HG03521 (cell line): ENCODE data around the gene VIPR1.

Experiments
- ATAC-seq: cut with Tn5 transposase; IDR thresholded peaks from one replicate; pipeline ENCODE4 v1.9.1; 2021; ENCODE audit warnings: mild to moderate bottlenecking, moderate library complexity; ENCODE audit not compliant: unreplicated experiment

The VIPR1 gene

GRCh38 chr3:42509111-42509510, 6.7 kb downstream of the VIPR1 start:
- ATAC-seq: no peak

- no peak for ATAC-seq
These were observed 7.9 kb downstream of the VIPR1 start for GRCh38 chr3:42510325-42510724.

GRCh38 chr3:42511201-42511600, 8.8 kb downstream of the VIPR1 start:
- no peak for ATAC-seq

- no peak for ATAC-seq
These were observed 9.3 kb downstream of the VIPR1 start for GRCh38 chr3:42511736-42512135.

GRCh38 chr3:42513121-42513520, 10.7 kb downstream of the VIPR1 start:
- ATAC-seq: no peak

GRCh38 chr3:42513521-42513920, 11.1 kb downstream of the VIPR1 start:
- no peak for ATAC-seq

GRCh38 chr3:42514876-42515275, 12.4 kb downstream of the VIPR1 start:
- no peak for ATAC-seq

- no peak for ATAC-seq
These were observed 13.0 kb downstream of the VIPR1 start for GRCh38 chr3:42515391-42515916.

- no peak for ATAC-seq
These were observed 13.5 kb downstream of the VIPR1 start for GRCh38 chr3:42515976-42516375.

- ATAC-seq: no peak
These were observed 14.0 kb downstream of the VIPR1 start for GRCh38 chr3:42516443-42516842.

- ATAC-seq: no peak
These were observed 14.7 kb downstream of the VIPR1 start for GRCh38 chr3:42517117-42517516.

- no peak for ATAC-seq
These were observed 16.5 kb downstream of the VIPR1 start for GRCh38 chr3:42518800-42519567.

- ATAC-seq: no peak
These were observed 17.1 kb downstream of the VIPR1 start for GRCh38 chr3:42519568-42519962.

GRCh38 chr3:42520336-42520735, 17.9 kb downstream of the VIPR1 start:
- ATAC-seq: no peak

- ATAC-seq: no peak
These were observed 18.5 kb downstream of the VIPR1 start for GRCh38 chr3:42520906-42521305.

- no peak for ATAC-seq
These were observed 22.3 kb downstream of the VIPR1 start for GRCh38 chr3:42524751-42525150.

GRCh38 chr3:42525212-42525611, 22.8 kb downstream of the VIPR1 start:
- no peak for ATAC-seq

- ATAC-seq: no peak
These were observed 23.4 kb downstream of the VIPR1 start for GRCh38 chr3:42525736-42526345.

- ATAC-seq: no peak
These were observed 24.3 kb downstream of the VIPR1 start for GRCh38 chr3:42526616-42527367.

GRCh38 chr3:42527368-42527917, 25.0 kb downstream of the VIPR1 start:
- ATAC-seq: no peak

- ATAC-seq: no peak
These were observed 27.0 kb downstream of the VIPR1 start for GRCh38 chr3:42529468-42529867.
